ENCODE measurements around the gene REC8. TPM values are rescaled to one million over a fixed set of nuclear protein-coding genes. Genes with fewer than 3 reads are reported as not detected.

The REC8 gene
- total and polyA plus RNA-seq, 2 of the 4 experiments (the other 2 are of a cell fraction): 0.36 to 3.5 TPM

- no peak overlapping the region for H2AK5ac ChIP-seq (ENCODE audit: low read depth, low read length)
- no peak overlapping the region for H3K56ac ChIP-seq (ENCODE audit: extremely low read depth, insufficient read depth, low read length)
- H4K91ac ChIP-seq (ENCODE audit: insufficient read depth, low read depth, low read length): no peak overlapping the region
- no CpG with 5 or more reads among the region's 1 CpG for WGBS, 2 experiments (ENCODE audit: extremely low coverage in 2 of 2, insufficient read length in 1 of 2)
- no peaks in the 10 kb centered on the region for H3K27me3 ChIP-seq (ENCODE audit: control insufficient read depth, insufficient read depth, low read length)
- DNase-seq (no peak), ATAC-seq (ENCODE audit: low read depth) (no peak)
- ChIA-PET POLR2A (ENCODE audit: unreplicated experiment) (interaction anchor here (0.7 kb wide), 1 partner anchor 207 kb away, joined by 6 read pairs; no protein-coding TSS in a partner anchor), CTCF (interaction anchor here (1.1 kb wide), 1 partner anchor 27 kb away, joined by 4 read pairs; the partner anchor contains the start of gene IRF9)
- H3K36me3 ChIP-seq (ENCODE audit: control insufficient read depth, insufficient read depth, low read length): peaks cover 14% of the 10 kb centered on the region
- H2BK20ac ChIP-seq (ENCODE audit: low read depth, low read length): no peak overlapping the region
- TF ChIP-seq FOS (IDR thresholded peaks at IDR 0.05; ENCODE audit: low read depth, low read length) (no peak), RCOR1 (IDR thresholded peaks at IDR 0.05; ENCODE audit: insufficient replicate concordance, low read length) (no peak), SMC3 (IDR thresholded peaks at IDR 0.05; ENCODE audit: low read depth, low read length) (no peak), CEBPB (IDR thresholded peaks at IDR 0.05; ENCODE audit: low read depth, low read length) (no peak), MAZ (IDR thresholded peaks at IDR 0.05; ENCODE audit: borderline replicate concordance, low read depth, low read length) (no peak), CTCF (conservative IDR thresholded peaks at IDR 0.05; ENCODE audit: low read depth, low read length) (no peak), NFE2L2 (IDR thresholded peaks at IDR 0.05; ENCODE audit: low read depth, low read length) (no peak), RAD21 (IDR thresholded peaks at IDR 0.05; ENCODE audit: low read length) (no peak), ELK1 (IDR thresholded peaks at IDR 0.05; ENCODE audit: borderline replicate concordance, low read depth, low read length) (no peak), POLR2A (IDR thresholded peaks at IDR 0.05; ENCODE audit: low read depth, low read length) (no peak), RFX5 (IDR thresholded peaks at IDR 0.05; ENCODE audit: low read depth, low read length) (no peak), MXI1 (IDR thresholded peaks at IDR 0.05; ENCODE audit: borderline replicate concordance, low read depth, low read length) (no peak), USF2 (IDR thresholded peaks at IDR 0.05; ENCODE audit: low read depth, low read length) (no peak), BHLHE40 (IDR thresholded peaks at IDR 0.05; ENCODE audit: low read depth, low read length) (no peak), CHD1 (IDR thresholded peaks at IDR 0.05; ENCODE audit: low read depth, low read length) (no peak), MAFK (IDR thresholded peaks at IDR 0.05; ENCODE audit: low read depth, low read length) (no peak)
- no peak overlapping the region for H2BK15ac ChIP-seq (ENCODE audit: low read depth, low read length)
- no peak overlapping the region for H3K4me3 ChIP-seq (ENCODE audit: insufficient read depth, low read depth, low read length)
- no peak overlapping the region for H3K9ac ChIP-seq (ENCODE audit: low read depth, low read length)
- no peak overlapping the region for H3K27ac ChIP-seq (ENCODE audit: insufficient read depth, low read length)
- no peak overlapping the region for H4K5ac ChIP-seq (ENCODE audit: low read depth, low read length)
- H3K18ac ChIP-seq (ENCODE audit: low read depth, low read length): no peak overlapping the region
- H4K20me1 ChIP-seq (ENCODE audit: insufficient read depth, low read length): peaks cover 10% of the 10 kb centered on the region; the same call in 1 of the 2 replicates
- H3K23ac ChIP-seq (ENCODE audit: low read depth, low read length): no peak overlapping the region
- peaks cover 17% of the 10 kb centered on the region for H3K9me1 ChIP-seq (ENCODE audit: insufficient read depth, low read length)
- no peaks in the 10 kb centered on the region for H3K9me3 ChIP-seq (ENCODE audit: control insufficient read depth, insufficient read depth, low read length)
- dilution Hi-C loops (cut with HindIII; ENCODE audit: low sequenced_read_pairs, unreplicated experiment) (no loop called here), in situ Hi-C loops (cut with MboI; ENCODE audit: low sequenced_read_pairs) (loop anchor here (10.0 to 25.0 kb wide), 3 partner anchors 301 to 1046 kb away; partner anchors contain the start of genes ACIN1, BCL2L2, C14orf119 and PABPN1), intact Hi-C loops (cut with micrococcal nuclease) (no loop called here)
- no peak overlapping the region for H2BK5ac ChIP-seq (ENCODE audit: low read depth, low read length, poor library complexity, severe bottlenecking)
- H3K4ac ChIP-seq (ENCODE audit: low read depth, low read length): no peak overlapping the region
- H3K4me1 ChIP-seq (ENCODE audit: control insufficient read depth, insufficient read depth, low read length): peaks cover 8% of the 10 kb centered on the region; the same call in 1 of the 2 replicates
- no peak overlapping the region for H2BK120ac ChIP-seq (ENCODE audit: low read depth, low read length)
- no peak overlapping the region for H2AFZ ChIP-seq (replicated peaks; ENCODE audit: low read length, poor library complexity)
- H2AK9ac ChIP-seq (replicated peaks; ENCODE audit: low read depth, low read length, poor library complexity): no peak overlapping the region
- no TSS peak for BruUV-seq (replicated peaks)
- H4K8ac ChIP-seq (ENCODE audit: low read depth in 2 of 2, low read length in 2 of 2): no peak overlapping the region
- no peak overlapping the region for H3K14ac ChIP-seq (replicated peaks; ENCODE audit: low read depth, low read length)
- no peak overlapping the region for H3K4me2 ChIP-seq (ENCODE audit: low read depth, low read length)
- peaks cover 11 to 26% of the 10 kb centered on the region in 2 experiments; a peak in 3 of 4 replicates for H3K79me1 ChIP-seq (ENCODE audit: low read depth in 1 of 2, low read length in 2 of 2)
These were observed 38.1 kb upstream of the REC8 start for GRCh38 chr14:24133735-24134134.
